Muscle of back (tissue), 13 donors: ENCODE measurements around the gene NABP1. TPM values are rescaled to one million over a fixed set of nuclear protein-coding genes. Genes with fewer than 3 reads are reported as not detected.
"Not testable (repeated sequence)": the region's sequence is repeated elsewhere in the genome, so short reads cannot be mapped to it uniquely, and the experiment has no call there.

Source experiments
- DNase-seq, 3 donors: peaks; one replicate each; pipeline versions ENCODE4 v3.0.0 to v3.0.0-alpha.2; 2013
- long read RNA-seq, 9 donors: transcript quantifications; one replicate each; lab custom pipeline, GENCODE V29; 2026
- polyA plus RNA-seq, 10 donors: library from polyadenylated mRNA; unstranded; fragments of 120-200 nt; gene quantifications; one replicate each; pipeline ENCODE4 v1.2.1, GENCODE V29; 2013; ENCODE audit not compliant: insufficient read length in 10 of 10

The NABP1 gene, protein sequence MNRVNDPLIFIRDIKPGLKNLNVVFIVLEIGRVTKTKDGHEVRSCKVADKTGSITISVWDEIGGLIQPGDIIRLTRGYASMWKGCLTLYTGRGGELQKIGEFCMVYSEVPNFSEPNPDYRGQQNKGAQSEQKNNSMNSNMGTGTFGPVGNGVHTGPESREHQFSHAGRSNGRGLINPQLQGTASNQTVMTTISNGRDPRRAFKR
- 10 to 100 TPM in 6 of 10 donors, 1 to 10 TPM in 4; 8.3 to 27.3 (median 11.3) TPM for polyA plus RNA-seq
- long read RNA-seq, donor 1, partial matches to known transcripts, result 0 of 1 reads
- long read RNA-seq, donor 1, other reads (novel, unspliced or antisense), result 0 of 1 reads
- long read RNA-seq, donor 2, result 0 reads
- long read RNA-seq, donor 3, result 0 reads
- long read RNA-seq, donor 4, result 0 reads
- long read RNA-seq, donor 5, partial matches to known transcripts, result 0 of 1 reads
- long read RNA-seq, donor 5, other reads (novel, unspliced or antisense), result 0 of 1 reads
- long read RNA-seq, donor 6, partial matches to known transcripts, result 0 of 5 reads
- long read RNA-seq, donor 6, other reads (novel, unspliced or antisense), result 0 of 5 reads
- long read RNA-seq, donor 7, result 0 reads
- long read RNA-seq, donor 8, partial matches to known transcripts, result 0 of 2 reads
- long read RNA-seq, donor 8, other reads (novel, unspliced or antisense), result 0 of 2 reads
- long read RNA-seq, donor 9, result 0 reads

DNA sequence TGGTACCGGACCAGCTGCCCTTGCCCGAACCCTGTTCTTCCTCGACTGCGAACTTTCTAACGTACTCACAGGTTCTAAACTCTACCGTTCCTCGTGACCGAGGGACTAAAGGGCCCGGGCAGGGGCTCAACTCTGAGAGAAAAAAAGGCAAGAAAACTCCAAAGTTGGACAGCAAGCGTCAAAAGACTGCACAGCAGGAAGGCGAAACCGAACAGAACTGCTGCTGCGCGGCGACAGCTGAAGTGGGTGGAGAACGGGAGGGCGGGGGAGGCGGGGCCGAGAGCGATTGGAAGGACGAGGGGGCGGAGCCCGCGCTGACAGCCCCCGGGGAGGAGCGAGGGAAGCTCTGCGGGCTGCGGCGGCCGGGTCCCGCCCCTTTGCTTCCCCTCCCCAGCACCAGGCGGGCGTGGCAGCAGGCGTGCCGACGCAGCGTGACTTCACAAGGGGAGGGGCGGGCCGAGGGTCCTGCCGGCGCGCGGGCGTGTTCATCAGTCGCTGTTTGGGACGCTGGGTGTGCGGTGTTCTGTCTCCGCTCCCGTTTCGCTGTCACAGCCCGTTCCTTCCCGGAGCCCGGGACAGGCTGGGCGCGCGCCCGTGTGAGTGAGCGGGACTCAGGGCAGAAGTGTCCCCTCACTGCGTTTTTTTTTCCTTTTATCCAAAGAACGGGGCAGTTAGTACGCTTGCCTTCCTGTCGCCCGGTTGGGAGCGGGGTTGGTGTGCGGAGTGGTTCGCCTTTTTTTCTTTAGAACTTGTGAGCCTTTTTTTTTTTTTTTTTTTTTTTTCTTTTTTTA is at the start of gene NABP1:
TSS of gene NABP1 (plus strand) at position 491 of the 791 bp plus-strand sequence. CDS start 479 bp downstream, outside the sequence.
- peak; percentile 98 to 99 (median 99) for DNase-seq

DNA sequence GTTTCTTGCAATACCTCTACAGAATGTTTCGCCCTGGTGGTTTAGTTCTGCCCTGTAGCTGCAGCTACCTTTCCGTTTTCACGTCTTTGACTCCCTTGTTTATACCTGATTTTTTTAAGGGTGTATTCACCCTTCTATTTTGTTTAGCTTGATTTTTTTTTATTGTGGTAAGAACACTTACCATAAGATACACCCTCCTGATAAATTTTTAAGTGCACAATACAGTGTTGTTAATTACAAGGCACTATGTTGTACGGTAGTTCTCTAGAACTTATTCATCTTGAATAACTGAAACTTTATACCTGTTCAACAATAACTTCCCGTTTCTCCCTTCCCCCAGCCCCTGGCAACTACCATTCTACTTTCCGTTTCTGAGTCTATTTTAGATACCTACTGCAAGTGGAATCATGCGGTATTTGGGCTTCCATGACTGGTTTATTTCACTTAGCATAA is 48.9 kb upstream of the NABP1 start:
- no peak for DNase-seq

DNA sequence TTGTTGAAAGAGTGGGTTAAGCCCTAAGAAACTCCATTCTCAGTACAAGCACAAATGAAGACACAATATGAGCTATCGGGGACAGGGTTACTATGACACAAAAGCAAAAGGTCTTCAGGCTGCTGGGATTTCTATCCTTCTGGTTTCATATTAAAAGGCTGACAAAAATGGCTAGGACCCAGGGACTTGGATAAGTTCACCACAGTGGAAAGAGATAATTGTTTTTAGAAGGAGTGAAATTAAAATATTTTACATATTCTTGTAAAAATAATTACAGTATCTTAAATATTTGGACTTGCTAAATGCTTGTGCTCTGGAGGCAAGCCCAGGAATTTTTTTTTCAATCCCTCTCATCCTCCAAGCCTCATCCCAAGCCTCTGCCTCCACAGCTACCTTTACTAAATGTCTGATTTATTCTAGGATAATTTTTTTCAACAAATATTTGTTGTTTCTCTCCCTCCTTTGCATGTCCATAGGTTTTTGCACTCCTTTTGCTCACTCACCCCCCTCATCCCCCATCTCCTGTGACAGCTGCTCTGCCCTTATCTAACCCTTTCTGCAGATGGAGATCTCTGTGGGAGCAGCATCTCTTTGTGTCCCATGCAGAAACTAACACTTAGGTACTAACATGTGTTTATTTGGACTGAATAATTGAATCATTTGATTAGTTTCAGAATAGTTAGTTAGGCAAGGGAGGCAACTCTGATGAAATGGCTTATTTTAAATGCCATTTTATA is 47.8 kb upstream of the NABP1 start:
- DNase-seq, result no peak

DNA sequence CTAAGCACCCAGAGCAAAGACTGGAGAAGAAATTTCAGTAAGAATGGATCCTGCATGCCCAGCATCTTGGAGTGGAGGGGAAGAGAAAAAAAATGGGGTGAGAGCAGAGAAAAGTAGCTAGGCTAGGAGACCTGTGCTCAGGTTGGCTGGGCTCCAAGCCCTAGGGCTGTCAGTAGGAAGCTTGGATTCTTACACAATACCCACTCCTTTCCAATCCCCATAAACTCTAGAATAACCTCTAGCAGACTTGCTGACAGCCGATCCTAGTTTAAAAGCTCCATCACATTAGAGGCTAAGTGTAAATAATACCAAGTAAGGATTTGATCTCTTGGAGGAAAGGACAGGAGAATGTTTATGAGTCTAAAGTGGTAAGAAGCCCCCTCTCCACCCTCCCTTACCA is 46.2 kb upstream of the NABP1 start:
- DNase-seq, result peak in 1 of 3 donors; percentile 47

DNA sequence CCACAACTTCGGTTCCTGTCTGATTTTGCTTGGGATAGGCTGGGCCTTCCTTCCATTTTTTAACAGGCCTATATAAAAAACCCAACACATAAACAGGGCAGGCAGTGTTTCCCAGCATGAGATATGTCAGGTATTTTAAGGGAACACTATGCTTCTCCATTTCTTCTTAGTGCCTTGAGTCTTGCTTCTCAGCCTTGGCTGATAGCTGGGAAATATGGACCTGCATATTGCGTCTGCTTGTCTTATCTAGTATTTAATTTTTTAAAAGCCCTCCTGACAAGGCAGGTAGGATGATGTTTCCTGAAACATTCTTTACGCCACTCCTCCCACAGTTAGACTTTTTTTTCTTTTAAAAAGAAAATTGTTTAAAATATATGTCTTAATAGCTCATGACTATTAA is 45.5 kb upstream of the NABP1 start:
- no peak for DNase-seq

DNA sequence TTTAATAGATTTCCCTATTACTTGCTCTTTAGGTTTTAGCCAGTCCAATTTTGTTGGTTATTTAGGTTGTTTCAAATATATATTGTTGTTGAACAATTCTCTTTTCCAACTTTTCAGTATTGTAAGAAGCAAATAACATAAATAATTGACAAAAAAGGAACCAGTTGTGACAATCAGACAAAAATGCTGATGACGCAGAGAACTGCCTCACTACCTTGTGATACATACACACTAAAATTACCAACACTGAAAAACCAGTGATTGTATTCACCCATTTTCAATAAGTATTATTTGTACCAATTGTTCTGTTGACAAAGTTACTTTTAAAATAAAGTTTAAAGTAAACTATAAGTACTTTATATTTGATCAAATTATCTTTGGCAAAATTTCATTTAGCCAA is 43.1 kb upstream of the NABP1 start:
- no peak for DNase-seq

DNA sequence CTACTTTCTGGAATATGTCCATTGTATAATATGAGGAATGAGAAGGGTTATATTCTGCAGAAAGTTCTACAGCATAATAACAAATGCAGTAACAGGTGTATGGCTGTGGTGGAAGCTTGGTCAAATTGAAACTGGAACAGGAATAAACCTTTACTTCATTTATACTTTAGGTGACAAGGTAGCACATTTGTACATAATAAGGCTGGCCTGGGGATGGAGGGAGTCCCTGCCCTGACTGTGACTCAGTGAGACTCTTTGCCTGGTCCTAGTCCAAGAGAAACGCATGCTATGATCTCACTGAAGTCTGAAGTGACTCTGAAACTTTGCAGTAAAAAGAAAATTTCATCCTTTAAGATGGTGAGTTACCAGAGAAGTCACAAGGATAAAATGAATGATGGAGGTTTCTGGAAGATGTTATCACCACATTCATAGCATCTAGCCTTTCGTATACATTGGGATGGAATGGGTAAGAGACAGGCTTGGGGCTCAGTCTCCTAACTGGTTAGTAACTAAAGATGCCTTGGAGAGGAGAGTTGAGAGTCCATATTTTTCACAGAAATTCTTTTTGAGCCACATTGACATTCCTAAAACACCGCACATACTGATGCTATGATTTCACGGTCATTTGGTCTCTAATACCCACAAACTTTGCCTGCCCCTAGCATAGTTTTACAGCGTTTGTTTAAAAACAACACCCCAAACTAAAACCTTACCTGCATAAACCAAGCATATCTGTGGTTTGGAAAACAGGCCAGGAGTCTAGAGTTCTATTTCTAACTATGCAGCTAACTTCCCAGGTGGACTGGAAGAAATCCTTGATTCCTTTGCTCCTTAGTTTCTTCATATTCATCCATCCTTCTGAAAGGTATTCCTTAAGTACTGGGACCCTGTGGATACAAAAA is 42.4 kb upstream of the NABP1 start:
- DNase-seq, result peak in 1 of 3 donors; percentile 83

DNA sequence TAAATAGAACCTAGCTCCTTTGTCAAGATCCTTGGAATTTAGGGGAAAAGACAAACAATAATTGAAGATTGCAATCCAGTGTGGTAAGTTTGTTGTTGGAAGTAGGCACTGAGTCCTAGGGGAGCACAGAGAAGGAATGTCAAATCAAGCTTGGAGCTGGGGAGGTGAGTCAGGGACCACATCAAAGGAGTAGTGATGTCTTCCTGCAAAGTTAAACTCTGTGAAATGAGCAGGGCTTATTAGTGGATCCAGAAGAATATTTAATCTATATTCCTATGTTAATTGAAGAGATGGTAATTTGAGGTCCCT is 41.7 kb upstream of the NABP1 start:
- DNase-seq, result peak in 1 of 3 donors; percentile 82

DNA sequence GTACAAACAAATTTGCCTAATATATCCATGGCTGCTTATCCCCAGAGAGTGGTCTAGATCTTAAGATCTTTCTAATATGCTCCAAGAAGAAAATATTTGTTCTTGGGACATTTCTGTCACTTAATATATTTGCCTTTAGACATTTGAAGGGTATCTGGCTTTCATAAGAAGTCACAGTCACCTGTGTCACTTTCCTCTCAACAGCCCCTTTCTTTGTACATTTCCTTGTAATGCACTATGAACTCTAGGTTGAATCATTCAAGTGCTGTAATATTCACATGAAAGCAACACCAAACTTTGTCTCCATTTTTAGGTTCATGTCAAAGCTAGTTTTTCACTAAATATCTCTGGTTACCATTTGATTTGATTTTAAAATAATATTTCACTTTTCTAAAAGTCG is 41.4 kb upstream of the NABP1 start:
- no peak for DNase-seq

DNA sequence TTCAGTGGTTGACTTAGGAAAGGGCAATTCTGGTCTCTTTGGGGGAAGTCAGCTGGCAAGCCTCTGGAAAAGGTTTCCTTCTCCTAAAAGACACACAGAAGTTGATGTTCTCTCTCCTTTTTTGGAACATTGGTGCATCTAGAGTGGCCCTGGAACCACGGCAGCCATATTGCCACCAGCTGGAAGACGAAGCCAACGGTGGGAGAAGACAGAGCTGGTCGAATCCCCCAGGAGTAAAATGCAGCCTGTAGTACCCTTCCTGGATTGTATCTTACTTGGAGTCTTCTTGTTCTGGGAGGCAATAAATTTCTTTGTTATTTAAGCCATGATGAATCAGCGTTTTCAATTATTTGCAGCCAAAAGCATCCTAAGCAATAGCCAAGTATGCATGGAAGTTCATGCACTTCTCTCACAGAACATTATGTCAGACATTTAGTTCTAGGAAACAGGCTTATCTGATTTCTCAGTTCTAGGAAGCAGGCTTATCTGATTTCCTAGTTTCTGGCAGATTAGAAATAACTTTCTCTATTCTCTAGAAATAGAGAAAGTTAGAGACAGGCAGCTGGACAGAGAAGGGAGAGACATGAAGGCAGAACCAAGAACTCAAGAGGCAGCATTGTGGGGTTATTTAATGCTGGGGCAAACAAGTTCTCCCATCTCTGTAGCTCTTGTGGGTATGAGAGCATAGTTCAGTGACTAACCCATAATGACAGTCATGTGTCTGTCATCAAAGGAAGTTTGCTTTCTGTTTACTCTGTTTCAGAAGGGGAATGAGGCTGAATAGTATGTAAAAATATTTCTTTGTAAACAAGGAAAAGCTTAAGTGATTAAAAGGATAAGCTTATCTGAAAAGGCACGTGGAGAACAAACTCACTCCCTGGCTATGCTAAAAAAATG is 40.5 kb upstream of the NABP1 start:
- DNase-seq, result peak in 1 of 3 donors; percentile 12

DNA sequence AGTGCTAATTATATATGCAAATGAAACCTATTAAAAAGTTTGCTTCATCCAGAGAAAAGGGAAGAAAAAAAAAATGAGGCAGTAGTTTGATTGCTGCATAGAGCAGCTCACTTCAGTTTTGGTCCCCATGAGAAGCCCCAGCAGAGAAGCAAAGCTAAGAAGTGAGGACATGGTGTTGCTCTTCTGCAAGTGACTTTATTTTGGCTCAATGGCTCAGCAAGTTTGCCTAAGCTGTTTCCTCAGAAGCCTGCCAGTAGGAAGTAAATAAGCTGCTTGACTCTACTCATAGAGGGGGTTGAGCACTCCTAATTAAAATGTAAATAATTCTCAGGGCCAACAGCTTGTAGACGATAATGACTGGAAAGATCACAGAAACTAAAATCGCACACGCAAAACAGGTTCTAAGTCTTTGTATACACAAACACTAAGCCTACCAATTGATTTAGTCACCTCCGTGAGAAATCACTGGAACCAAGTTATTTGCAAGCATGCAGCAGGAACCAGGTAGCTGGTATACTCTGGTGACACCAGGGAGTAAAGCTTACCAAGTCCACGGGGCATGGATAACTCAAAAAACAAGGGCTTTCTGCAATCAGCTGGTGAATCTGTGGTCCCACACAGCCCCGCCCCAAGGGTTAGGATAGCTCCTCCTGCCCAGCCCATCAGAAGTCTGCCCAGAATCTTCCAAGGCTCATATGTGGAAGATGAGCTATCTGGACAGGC is 39.7 kb upstream of the NABP1 start:
- DNase-seq, result no peak

DNA sequence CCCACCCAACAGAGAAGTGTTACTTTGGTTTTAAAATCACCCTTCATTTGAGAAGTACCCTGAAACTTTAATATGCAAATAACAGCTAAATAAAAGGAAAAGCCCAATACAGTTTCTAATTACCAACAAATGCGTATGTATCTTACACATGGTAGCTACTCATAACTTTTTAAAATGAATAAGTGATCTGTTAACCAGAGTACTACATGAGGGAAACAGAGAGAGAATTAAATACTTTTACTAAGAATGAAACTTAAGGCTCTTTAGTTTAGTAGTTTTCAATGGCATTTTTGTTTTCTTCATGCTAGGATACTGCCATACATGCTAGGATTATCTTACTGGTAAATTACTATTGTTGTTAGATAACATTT is 39.1 kb upstream of the NABP1 start:
- no peak for DNase-seq

DNA sequence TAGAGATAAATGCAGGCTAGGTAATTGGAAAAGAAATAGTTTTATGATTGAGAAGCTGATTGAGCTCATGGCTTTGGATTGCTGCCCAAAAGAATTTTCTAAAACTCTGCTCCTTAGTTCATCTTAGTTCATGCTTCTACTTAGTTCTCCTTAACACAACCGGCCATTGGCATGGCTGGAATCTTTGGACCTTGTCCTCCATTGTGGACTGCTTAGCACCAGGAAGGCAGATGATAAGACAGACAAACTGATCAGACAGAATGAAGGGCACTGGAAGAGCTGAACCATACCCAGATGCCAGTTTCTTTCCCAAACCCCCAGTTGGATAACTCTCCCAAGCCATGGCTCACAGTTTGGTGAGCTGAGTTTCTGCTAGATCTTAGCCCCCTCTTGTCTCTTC is 36.3 kb upstream of the NABP1 start:
- DNase-seq, result no peak

DNA sequence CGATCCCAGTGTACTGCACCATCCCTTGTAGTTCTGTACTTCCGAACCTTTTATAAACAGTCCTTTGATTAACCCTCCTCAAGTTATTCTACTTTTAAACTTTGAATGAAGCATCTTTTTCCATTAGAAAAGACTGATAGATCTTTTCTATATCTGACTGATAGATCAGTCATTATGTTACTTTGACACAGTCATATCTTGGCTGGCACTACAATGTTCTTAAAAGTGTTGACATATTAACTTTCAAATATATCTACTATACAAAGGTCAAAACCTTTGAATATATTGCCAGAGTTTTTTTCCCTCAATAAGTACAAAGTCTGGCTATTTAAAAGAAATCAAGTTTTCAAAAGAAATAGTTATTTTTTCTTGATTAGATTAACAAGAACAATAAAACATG is 35.4 kb upstream of the NABP1 start:
- DNase-seq, result no peak

DNA sequence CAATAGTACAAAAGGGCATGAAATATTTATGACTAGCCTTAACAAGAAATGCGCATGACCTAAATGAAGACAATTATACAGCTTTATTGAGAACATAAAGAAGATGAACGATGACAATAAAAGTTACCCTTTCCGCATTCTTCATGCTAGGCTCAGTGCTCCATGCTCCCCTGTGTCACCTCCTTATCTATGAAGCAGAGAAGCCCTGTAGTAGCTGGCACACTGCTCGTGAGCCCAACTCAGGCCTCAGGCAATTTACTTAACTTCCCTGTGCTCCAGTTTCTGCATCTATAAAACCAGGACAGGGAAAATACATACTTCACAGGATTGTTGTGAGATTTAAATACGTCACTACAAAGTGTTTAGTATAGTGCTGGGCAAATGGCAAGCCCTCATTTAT is 34.5 kb upstream of the NABP1 start:
- DNase-seq, result no peak

DNA sequence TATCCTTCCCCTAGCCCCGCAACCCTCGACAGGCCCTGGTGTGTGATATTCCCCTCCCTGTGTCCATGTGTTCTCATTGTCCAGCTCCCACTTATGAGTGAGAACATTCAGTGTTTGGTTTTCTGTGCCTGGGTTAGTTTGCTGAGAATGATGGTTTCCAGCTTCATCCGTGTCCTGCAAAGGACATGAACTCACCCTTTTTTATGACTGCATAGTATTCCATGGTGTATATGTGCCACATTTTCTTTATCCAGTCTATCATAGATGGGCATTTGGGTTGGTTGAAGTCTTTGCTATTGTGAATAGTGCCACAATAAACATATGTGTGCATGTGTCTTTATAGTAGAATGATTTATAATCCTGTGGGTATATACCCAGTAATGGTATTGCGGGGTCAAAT is 33.3 kb upstream of the NABP1 start:
- DNase-seq, result not testable (repeated sequence)

DNA sequence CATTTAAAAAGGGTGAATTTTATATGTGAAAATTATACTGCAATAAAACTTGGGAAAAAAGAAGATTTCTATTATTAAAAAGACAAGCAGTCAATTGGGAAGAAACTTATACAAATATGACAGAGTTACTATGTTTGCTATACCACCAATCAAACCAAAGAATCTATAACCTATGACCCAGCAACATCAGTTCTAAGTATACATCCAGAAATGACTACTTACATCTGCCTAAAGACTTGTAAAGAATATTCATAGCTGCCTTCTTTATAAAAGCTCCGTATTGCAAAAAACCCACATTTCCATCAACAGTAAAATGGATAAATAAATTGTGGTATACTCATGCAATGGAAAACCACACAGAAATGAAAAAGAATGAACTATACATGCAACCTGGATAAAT is 32.9 kb upstream of the NABP1 start:
- DNase-seq, result no peak

DNA sequence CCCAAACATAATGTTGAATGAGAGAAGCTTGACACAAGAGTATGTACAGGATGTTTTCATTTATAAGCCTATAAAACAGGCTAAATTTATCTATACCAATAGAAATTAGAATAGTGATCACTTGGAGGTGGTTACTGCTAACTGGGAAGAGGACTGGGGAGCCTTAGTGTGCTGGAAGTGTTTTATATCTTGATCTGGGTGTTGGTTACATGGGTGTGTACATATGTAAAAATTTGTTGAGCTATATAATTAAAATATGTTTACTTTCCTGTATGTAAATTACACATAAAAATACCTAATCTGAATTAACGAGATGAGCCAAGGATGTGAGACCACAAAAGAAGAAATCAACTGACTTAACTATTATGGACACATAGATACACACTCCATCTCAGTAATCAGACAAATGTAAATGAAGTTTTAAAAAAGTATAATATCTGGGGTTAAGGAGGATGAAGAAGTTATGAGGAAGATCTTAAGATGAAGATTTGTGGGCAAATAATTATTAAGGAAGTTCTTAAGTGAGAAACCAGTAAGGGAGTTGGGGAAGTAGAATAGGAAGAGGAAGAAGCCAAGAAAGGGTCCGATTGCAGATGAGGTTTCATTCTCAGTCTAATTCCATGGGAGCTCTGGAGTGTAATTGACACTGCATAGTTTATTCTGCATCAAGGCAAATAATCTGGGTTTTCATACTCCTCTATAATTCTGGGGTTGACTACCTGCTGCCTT is 32.3 kb upstream of the NABP1 start:
- no peak for DNase-seq
